ENCODE results near the gene SDS.

- no peak for TF ChIP-seq CTCF (IDR thresholded peaks at IDR 0.05)
- no peak for TF ChIP-seq ZFX (IDR thresholded peaks at IDR 0.05; ENCODE audit: borderline replicate concordance)
These were observed 6.7 kb downstream of the SDS start for GRCh38 chr12:113396828-113397496.

Data from 22Rv1 (cell line).